HG03565 (cell line): ENCODE results near the gene SNTG2.
"Not testable (repeated sequence)": the region's sequence is repeated elsewhere in the genome, so short reads cannot be mapped to it uniquely, and the experiment has no call there.

Source experiments
- ATAC-seq: cut with Tn5 transposase; IDR thresholded peaks from one replicate; pipeline ENCODE4 v1.9.1; 2021; ENCODE audit warnings: mild to moderate bottlenecking, moderate library complexity; ENCODE audit not compliant: unreplicated experiment

The SNTG2 gene

GRCh38 chr2:1088940-1089339 is 138.3 kb downstream of the SNTG2 start:
- ATAC-seq = no peak

DNA sequence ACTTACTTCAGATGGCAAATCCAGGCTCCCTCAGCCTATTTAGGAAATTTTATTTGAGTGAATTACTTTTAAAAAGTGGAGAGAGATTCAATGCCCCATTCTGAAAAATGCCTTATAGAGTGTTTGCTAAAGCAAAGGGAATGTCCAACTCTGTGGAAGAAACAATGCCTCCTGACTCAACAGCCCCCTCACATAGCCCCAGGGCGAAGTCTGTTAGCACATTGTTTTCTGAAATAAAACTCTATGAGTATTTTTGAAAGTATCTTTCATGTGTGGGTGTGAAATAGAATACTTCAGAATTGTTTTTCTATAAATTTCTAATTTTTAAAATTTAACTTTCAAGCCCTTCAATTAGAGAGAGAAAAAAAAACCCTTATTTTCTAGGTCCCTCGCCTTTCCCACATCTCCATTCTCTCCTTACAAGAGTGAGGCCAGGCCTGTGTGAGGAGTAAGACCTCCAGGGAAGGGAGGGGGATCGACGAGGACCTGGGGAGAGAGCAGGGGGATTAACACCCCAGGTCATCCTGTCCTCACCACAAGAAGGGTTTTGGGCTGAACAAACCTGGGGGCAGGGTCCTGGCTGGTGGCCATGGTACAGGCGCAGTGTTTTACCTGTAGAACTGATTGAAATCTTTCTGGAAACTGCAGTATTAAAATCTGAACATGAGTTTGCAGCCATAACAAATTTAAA is 141.4 kb downstream of the SNTG2 start:
- ATAC-seq = no peak

GRCh38 chr2:1093668-1094067 is 143.0 kb downstream of the SNTG2 start:
- ATAC-seq = not testable (repeated sequence)

DNA sequence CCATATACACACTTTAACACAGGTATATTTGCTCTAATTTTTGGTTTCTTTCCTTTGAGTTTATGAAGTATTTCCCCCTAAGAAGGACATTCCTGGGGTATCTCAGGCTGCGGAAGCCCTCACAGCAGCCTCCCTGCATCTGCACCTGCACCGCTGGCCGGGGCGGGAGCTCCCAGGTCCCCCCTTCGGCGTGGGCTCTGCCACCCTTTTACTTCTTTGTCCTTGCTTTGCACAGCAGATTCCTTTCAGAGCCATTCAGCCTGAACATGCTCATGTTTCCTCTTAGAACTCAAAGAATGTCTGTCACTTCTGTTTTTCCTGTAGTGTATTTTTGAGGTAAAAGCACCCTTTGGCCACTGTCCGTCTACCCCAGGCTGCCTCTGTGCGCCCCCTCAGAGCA is 146.5 kb downstream of the SNTG2 start:
- no peak for ATAC-seq

GRCh38 chr2:1099418-1099817 is 148.8 kb downstream of the SNTG2 start:
- no peak for ATAC-seq

- no peak for ATAC-seq
Measured at GRCh38 chr2:1101011-1101782, 150.5 kb downstream of the SNTG2 start.

GRCh38 chr2:1101982-1102590 is 151.4 kb downstream of the SNTG2 start:
- ATAC-seq = no peak

DNA sequence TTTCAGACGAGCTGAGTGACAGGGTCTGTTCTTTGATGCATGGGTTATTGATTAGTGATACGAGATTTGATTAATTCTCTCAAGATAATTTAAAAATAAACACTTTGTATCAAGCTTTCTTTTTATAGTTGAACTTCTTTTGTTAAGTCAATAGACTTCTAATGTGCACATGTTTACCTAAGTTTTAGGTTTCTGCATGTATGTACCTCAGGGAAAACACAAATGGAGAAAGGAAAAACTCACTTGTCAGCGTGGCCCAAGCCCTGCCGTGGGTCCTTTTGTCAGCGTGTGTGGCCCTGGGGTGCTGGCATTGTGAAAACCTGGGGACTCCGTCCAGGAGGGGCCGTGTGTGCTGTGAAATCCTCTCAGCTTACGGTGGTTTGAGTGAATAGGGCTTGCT is 153.7 kb downstream of the SNTG2 start:
- ATAC-seq = no peak

DNA sequence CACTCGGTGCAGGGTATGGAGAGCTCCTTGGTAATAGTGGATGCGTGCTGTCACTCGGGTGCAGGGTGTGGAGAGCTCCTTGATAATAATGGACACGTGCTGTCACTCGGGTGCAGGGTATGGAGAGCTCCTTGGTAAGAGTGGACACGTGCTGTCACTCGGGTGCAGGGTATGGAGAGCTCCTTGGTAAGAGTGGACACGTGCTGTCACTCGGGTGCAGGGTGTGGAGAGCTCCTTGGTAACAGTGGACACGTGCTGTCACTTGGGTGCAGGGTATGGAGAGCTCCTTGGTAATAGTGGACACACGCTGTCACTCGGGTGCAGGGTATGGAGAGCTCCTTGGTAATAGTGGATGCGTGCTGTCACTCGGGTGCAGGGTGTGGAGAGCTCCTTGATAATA is 155.7 kb downstream of the SNTG2 start:
- not testable (repeated sequence) for ATAC-seq

DNA sequence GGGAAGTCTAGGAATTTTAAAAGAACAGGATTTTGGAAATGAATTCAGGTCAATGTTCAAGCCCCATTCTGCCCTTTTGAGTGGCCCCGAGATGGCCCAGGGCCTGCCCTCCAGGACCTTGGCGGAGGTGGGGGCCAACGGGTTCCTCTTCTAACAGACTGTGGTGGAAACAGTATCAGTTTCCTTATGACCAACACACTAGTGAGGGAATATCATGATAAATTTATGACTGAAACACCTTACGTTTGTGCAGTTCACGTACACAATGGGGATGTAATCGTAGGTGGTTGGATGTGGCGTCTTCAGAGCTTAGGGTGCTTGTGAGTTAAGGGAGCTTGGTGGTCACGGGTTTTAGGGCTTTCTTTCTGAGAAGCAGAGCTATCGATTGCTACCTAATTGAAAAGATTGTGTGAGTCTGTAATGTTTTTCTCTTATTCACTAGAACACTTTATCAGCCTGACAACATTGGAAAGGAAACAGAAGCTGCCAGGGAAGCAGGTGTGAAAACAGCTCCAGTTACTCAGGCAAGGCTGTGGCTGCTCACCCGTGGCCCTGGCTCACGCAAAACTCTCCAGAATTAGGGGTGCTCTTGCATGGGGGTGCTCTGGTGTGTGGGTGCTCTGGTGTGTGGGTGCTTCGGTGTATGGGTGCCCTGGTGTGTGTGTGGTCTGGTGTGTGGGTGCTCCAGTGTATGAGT is 165.3 kb downstream of the SNTG2 start:
- no peak for ATAC-seq

GRCh38 chr2:1117569-1117968 is 166.9 kb downstream of the SNTG2 start:
- no peak for ATAC-seq

GRCh38 chr2:1125217-1125616 is 174.6 kb downstream of the SNTG2 start:
- no peak for ATAC-seq

- no peak for ATAC-seq
Measured at GRCh38 chr2:1125633-1126370, 175.2 kb downstream of the SNTG2 start.

DNA sequence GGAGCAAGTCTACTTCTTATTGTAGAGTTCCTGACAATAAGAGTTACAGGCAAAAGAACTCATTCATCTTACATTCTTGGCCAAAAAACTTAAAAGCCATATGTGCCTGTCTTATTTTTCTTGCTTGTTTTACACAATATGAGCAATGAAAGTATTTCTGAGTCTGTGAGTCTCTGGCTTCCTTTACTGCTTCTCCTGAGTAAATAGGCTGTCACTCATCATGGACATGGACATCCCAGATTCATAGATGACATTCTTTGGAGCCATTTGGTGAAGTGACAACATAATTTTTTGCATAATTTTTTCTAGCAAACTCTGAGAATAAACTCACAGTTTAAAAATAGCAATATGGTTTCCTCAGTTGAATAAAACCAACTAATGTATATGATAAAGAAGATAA is 179.3 kb downstream of the SNTG2 start:
- ATAC-seq = no peak

DNA sequence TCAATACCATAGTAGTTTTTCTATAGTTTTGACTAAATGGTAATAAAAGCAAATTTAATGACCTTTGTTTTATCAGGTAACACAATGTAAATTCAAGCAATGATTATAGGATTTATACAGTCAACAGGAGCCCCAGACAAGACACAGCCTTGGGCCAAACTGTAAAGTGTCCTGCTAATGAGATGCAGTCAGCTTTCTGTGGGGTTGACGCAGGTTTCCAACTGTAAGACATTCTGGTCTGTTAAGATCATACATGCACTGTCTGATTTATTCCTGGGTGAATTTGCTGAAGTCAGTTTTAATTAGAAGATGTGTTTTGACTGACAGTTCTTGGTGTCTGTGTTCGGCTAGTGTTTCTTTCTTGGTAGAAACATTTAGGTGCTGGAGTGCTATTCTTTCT is 180.3 kb downstream of the SNTG2 start:
- ATAC-seq = no peak

DNA sequence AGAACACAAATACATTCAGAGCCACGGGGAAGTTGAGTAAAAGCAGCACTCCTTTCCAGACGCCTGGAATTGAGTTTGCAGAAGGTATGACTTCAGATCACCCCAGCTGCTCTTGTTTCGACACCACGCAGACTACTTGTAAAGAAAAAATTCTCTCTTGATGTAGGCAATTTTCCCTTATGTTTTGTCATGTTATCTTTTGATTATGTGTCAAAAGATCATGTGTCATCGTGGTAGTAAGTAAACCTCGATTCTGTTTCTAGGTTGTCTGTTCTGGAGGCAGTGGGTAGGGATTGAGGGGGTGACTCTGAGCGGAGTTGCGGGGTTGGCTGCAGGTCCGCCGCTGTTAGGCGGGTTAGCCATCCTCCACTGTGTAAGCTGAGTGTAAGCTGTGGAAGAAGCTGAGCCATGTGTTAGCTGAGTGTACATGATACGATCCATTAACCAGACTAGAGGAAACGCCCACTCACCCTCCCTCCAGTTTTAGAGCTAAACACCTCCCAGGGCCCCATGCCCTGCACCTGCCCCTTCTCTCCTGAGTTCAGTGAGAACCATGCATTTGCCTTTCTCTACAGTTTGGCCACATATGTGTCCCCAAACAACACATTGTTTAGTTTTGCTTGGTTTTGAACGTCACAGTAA is 181.8 kb downstream of the SNTG2 start:
- no peak for ATAC-seq

- ATAC-seq = not testable (repeated sequence)
Measured at GRCh38 chr2:1133896-1134295, 183.2 kb downstream of the SNTG2 start.

GRCh38 chr2:1134629-1135028 is 184.0 kb downstream of the SNTG2 start:
- ATAC-seq = no peak

GRCh38 chr2:1136067-1136466 is 185.4 kb downstream of the SNTG2 start:
- ATAC-seq = no peak

- no peak for ATAC-seq
Measured at GRCh38 chr2:1136846-1137245, 186.2 kb downstream of the SNTG2 start.
